ENCODE data around the gene PTPRT.

Gene PTPRT

GRCh38 chr20:43202100-43202499 lies 12.4 kb upstream of the PTPRT start:
- Histone ChIP-seq H3K36me3 (ENCODE audit: control insufficient read depth, insufficient read depth, low read length) (no peaks in the 10 kb centered on the region), H3K4me3 (ENCODE audit: low read depth, low read length) (no peak overlapping the region), H3K9ac (ENCODE audit: low read depth, low read length) (no peak overlapping the region), H3K27ac (ENCODE audit: low read depth, low read length) (no peak overlapping the region), H3K9me3 (ENCODE audit: control insufficient read depth, insufficient read depth, low read length) (0 out of 2 replicates have a peak, but pooled peaks cover 3% of the 10 kb centered on the region), H3K4me1 (ENCODE audit: control insufficient read depth, insufficient read depth, low read length) (peaks cover 7% of the 10 kb centered on the region; the same call in 1 of the 2 replicates), H3K27me3 (ENCODE audit: control insufficient read depth, insufficient read depth, low read length) (peaks cover 9% of the 10 kb centered on the region; the same call in 1 of the 2 replicates)

- Histone ChIP-seq H3K9me3 (ENCODE audit: control insufficient read depth, insufficient read depth, low read length) (no peaks in the 10 kb centered on the region), H3K4me3 (ENCODE audit: low read depth, low read length) (no peak overlapping the region), H3K4me1 (ENCODE audit: control insufficient read depth, insufficient read depth, low read length) (peaks cover 7% of the 10 kb centered on the region; the same call in 1 of the 2 replicates), H3K9ac (ENCODE audit: low read depth, low read length) (no peak overlapping the region), H3K36me3 (ENCODE audit: control insufficient read depth, insufficient read depth, low read length) (no peaks in the 10 kb centered on the region), H3K27me3 (ENCODE audit: control insufficient read depth, insufficient read depth, low read length) (peaks cover 15% of the 10 kb centered on the region; the same call in 1 of the 2 replicates), H3K27ac (ENCODE audit: low read depth, low read length) (no peak overlapping the region)
Observed at GRCh38 chr20:43198607-43199006, 8.9 kb upstream of the PTPRT start.

- Histone ChIP-seq H3K9me3 (ENCODE audit: control insufficient read depth, insufficient read depth, low read length) (no peaks in the 10 kb centered on the region), H3K4me3 (ENCODE audit: low read depth, low read length) (no peak overlapping the region), H3K9ac (ENCODE audit: low read depth, low read length) (no peak overlapping the region), H3K27ac (ENCODE audit: low read depth, low read length) (no peak overlapping the region), H3K27me3 (ENCODE audit: control insufficient read depth, insufficient read depth, low read length) (peaks cover 29% of the 10 kb centered on the region), H3K36me3 (ENCODE audit: control insufficient read depth, insufficient read depth, low read length) (no peaks in the 10 kb centered on the region), H3K4me1 (ENCODE audit: control insufficient read depth, insufficient read depth, low read length) (peaks cover 7% of the 10 kb centered on the region; the same call in 1 of the 2 replicates)
Observed at GRCh38 chr20:43196243-43196642, 6.5 kb upstream of the PTPRT start.

GRCh38 chr20:43194137-43194536 lies 4.4 kb upstream of the PTPRT start:
- Histone ChIP-seq H3K27me3 (ENCODE audit: control insufficient read depth, insufficient read depth, low read length) (peaks cover 48% of the 10 kb centered on the region), H3K36me3 (ENCODE audit: control insufficient read depth, insufficient read depth, low read length) (no peaks in the 10 kb centered on the region), H3K27ac (ENCODE audit: low read depth, low read length) (no peak overlapping the region), H3K4me1 (ENCODE audit: control insufficient read depth, insufficient read depth, low read length) (peaks cover 7% of the 10 kb centered on the region; the same call in 1 of the 2 replicates), H3K9me3 (ENCODE audit: control insufficient read depth, insufficient read depth, low read length) (no peaks in the 10 kb centered on the region), H3K9ac (ENCODE audit: low read depth, low read length) (no peak overlapping the region), H3K4me3 (ENCODE audit: low read depth, low read length) (no peak overlapping the region)

DNA sequence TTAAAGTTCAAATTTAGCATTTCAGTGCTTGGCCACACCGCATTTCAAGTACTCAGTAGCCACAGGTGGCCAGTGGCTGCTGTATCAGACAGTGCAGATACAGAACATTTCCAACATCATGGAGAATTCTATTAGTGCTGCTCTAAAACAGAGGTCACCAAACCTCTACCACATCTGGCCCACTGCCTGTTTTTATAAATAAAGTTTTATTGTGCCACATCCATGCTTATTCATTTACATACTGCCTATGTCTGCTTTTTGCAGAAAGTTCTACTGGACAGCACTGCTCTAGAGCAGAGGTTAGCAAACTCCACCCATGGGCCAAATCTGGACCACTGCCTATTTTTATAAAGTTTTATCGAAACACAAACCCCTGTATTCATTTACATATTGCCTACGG lies 3.7 kb upstream of the PTPRT start:
- H3K4me3 ChIP-seq (ENCODE audit: low read depth, low read length) = no peak overlapping the region
- no peaks in the 10 kb centered on the region for H3K36me3 ChIP-seq (ENCODE audit: control insufficient read depth, insufficient read depth, low read length)
- peaks cover 4% of the 10 kb centered on the region; the same call in 1 of the 2 replicates for H3K4me1 ChIP-seq (ENCODE audit: control insufficient read depth, insufficient read depth, low read length)
- no peak overlapping the region for H3K9ac ChIP-seq (ENCODE audit: low read depth, low read length)
- H3K27me3 ChIP-seq (ENCODE audit: control insufficient read depth, insufficient read depth, low read length) = peaks cover 55% of the 10 kb centered on the region
- no peak overlapping the region for H3K27ac ChIP-seq (ENCODE audit: low read depth, low read length)
- H3K9me3 ChIP-seq (ENCODE audit: control insufficient read depth, insufficient read depth, low read length) = no peaks in the 10 kb centered on the region

DNA sequence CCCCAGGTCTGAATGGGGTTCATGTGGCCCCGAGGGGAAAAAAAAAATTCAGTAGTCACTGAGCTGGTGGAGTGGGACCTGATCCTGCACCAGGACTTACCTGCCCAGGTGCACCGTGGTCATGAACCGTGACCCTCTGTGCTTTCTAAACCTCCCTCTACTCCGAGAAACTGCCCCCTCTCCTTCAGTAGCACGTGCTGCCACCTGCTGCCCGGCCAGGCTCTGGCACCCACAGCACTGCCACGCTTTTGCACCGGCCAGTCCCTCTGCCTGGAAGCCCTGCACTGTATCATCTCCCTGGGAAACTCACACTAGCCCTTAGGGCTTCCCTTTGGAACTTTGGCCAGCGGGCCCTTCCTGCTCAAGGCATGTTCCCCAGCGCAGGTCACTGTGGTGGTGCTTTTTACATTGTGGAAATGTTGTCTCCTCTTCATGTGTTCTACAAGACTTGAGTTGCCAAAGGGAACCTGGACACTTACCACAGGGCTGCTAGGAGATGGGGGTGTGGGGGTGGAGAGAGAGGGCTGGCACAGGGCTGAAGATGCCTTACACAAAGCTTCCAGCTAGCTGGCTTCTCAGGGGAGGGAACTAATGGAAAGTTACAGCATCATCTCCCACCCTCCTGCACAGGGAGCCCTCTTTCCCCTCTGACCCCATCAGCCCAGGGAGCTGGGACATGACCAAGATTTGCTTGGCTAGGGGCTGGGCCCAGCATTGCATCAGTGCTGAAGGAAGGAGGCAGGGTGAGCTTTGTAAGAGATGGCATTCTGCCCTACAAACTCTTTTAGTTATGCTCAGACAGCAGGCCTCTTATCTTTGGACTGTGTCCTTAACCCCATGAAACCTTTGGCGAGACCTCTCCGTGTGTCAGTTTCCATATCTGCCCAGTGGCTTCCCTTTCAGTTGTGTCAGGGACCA lies 2.5 kb upstream of the PTPRT start:
- Histone ChIP-seq H3K36me3 (ENCODE audit: control insufficient read depth, insufficient read depth, low read length) (no peaks in the 10 kb centered on the region), H3K4me1 (ENCODE audit: control insufficient read depth, insufficient read depth, low read length) (peaks cover 11% of the 10 kb centered on the region), H3K4me3 (ENCODE audit: low read depth, low read length) (no peak overlapping the region), H3K27ac (ENCODE audit: low read depth, low read length) (no peak overlapping the region), H3K27me3 (ENCODE audit: control insufficient read depth, insufficient read depth, low read length) (peaks cover 58% of the 10 kb centered on the region), H3K9me3 (ENCODE audit: control insufficient read depth, insufficient read depth, low read length) (no peaks in the 10 kb centered on the region), H3K9ac (ENCODE audit: low read depth, low read length) (no peak overlapping the region)

DNA sequence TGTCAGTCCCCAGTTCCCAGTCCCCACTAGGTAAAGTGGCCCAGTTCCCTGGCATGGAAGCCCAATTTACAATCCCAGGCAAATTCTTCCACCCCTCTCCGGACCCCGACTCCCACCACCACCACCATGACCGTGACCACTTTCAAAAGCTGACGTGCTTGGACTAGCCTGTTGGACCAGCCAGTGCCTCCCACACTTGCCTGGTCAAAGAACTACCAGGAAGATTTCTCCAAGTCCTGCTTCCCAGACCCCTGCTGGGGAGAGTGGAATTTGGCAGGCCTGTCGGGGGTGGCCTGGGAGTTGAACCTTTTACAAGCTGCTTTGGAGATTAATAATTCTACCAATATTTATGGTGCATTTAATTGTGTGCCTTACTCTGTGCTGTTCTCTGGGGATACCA lies 1.4 kb upstream of the PTPRT start:
- no peak overlapping the region for H3K9ac ChIP-seq (ENCODE audit: low read depth, low read length)
- peaks cover 57% of the 10 kb centered on the region for H3K27me3 ChIP-seq (ENCODE audit: control insufficient read depth, insufficient read depth, low read length)
- no peak overlapping the region for H3K4me3 ChIP-seq (ENCODE audit: low read depth, low read length)
- no peak overlapping the region for H3K27ac ChIP-seq (ENCODE audit: low read depth, low read length)
- no peaks in the 10 kb centered on the region for H3K36me3 ChIP-seq (ENCODE audit: control insufficient read depth, insufficient read depth, low read length)
- no peaks in the 10 kb centered on the region for H3K9me3 ChIP-seq (ENCODE audit: control insufficient read depth, insufficient read depth, low read length)
- peaks cover 11% of the 10 kb centered on the region for H3K4me1 ChIP-seq (ENCODE audit: control insufficient read depth, insufficient read depth, low read length)

- H3K27ac ChIP-seq (ENCODE audit: low read depth, low read length) = no peak overlapping the region
- H3K36me3 ChIP-seq (ENCODE audit: control insufficient read depth, insufficient read depth, low read length) = no peaks in the 10 kb centered on the region
- no peaks in the 10 kb centered on the region for H3K9me3 ChIP-seq (ENCODE audit: control insufficient read depth, insufficient read depth, low read length)
- H3K9ac ChIP-seq (ENCODE audit: low read depth, low read length) = no peak overlapping the region
- H3K27me3 ChIP-seq (ENCODE audit: control insufficient read depth, insufficient read depth, low read length) = peaks cover 54% of the 10 kb centered on the region
- H3K4me3 ChIP-seq (ENCODE audit: low read depth, low read length) = peak overlapping the region; percentile 64
- H3K4me1 ChIP-seq (ENCODE audit: control insufficient read depth, insufficient read depth, low read length) = peaks cover 11% of the 10 kb centered on the region
Observed at GRCh38 chr20:43190332-43190953, 737 bp upstream of the PTPRT start.

GRCh38 chr20:43188861-43189553 lies 699 bp downstream of the PTPRT start:
- no peak overlapping the region for H3K9ac ChIP-seq (ENCODE audit: low read depth, low read length)
- peaks cover 11% of the 10 kb centered on the region for H3K4me1 ChIP-seq (ENCODE audit: control insufficient read depth, insufficient read depth, low read length)
- no peaks in the 10 kb centered on the region for H3K9me3 ChIP-seq (ENCODE audit: control insufficient read depth, insufficient read depth, low read length)
- no peak overlapping the region for H3K27ac ChIP-seq (ENCODE audit: low read depth, low read length)
- peaks cover 54% of the 10 kb centered on the region for H3K27me3 ChIP-seq (ENCODE audit: control insufficient read depth, insufficient read depth, low read length)
- H3K4me3 ChIP-seq (ENCODE audit: low read depth, low read length) = peak overlapping the region; percentile 70
- H3K36me3 ChIP-seq (ENCODE audit: control insufficient read depth, insufficient read depth, low read length) = no peaks in the 10 kb centered on the region

- Histone ChIP-seq H3K27me3 (ENCODE audit: control insufficient read depth, insufficient read depth, low read length) (peaks cover 54% of the 10 kb centered on the region), H3K4me3 (ENCODE audit: low read depth, low read length) (peak overlapping the region; percentile 70), H3K9me3 (ENCODE audit: control insufficient read depth, insufficient read depth, low read length) (no peaks in the 10 kb centered on the region), H3K36me3 (ENCODE audit: control insufficient read depth, insufficient read depth, low read length) (no peaks in the 10 kb centered on the region), H3K9ac (ENCODE audit: low read depth, low read length) (no peak overlapping the region), H3K27ac (ENCODE audit: low read depth, low read length) (no peak overlapping the region), H3K4me1 (ENCODE audit: control insufficient read depth, insufficient read depth, low read length) (peaks cover 11% of the 10 kb centered on the region)
Observed at GRCh38 chr20:43188234-43188653, 1.5 kb downstream of the PTPRT start.

Measured in HUES48 (cell line).